Neutrophil (primary cell): ENCODE measurements around the gene SUPT4H1.
"Not testable (repeated sequence)": the region's sequence is repeated elsewhere in the genome, so short reads cannot be mapped to it uniquely, and the experiment has no call there.

Experiments
- H3K27ac ChIP-seq: fragments of 200-600 bp; sonication (generic); 2 replicates; pipeline ENCODE4 v1.5.1; 2016; ENCODE audit warnings: mild to moderate bottlenecking, moderate library complexity
- H3K27me3 ChIP-seq: fragments of 200-600 bp; sonication (generic); 2 replicates; pipeline ENCODE4 v1.6.0; 2016; ENCODE audit warnings: mild to moderate bottlenecking
- H3K36me3 ChIP-seq: fragments of 200-600 bp; sonication (generic); 2 replicates; pipeline ENCODE4 v1.5.1; 2017
- H3K4me1 ChIP-seq, 2 experiments: fragments of 200-600 bp in 1 of 2; sonication (generic) in 1 of 2; 1 replicate in 1 of 2; 2 replicates in 1 of 2; pipeline versions ENCODE4 v1.5.1 to v1.6.1; 2013 to 2016; ENCODE audit warnings: low read depth in 1 of 2, low read length in 1 of 2, mild to moderate bottlenecking in 1 of 2, moderate library complexity in 1 of 2; ENCODE audit not compliant: control insufficient read depth in 1 of 2, insufficient read depth in 1 of 2
- H3K4me3 ChIP-seq, 2 experiments: fragments of 200-600 bp in 1 of 2; sonication (generic) in 1 of 2; 1 replicate in 1 of 2; 2 replicates in 1 of 2; pipeline ENCODE4 v1.5.1; 2013 to 2016; ENCODE audit warnings: low read depth in 1 of 2, low read length in 1 of 2, mild to moderate bottlenecking in 1 of 2, moderate library complexity in 1 of 2
- H3K9me3 ChIP-seq: fragments of 200-600 bp; sonication (generic); 2 replicates; pipeline ENCODE4 v1.5.1; 2016
- TF ChIP-seq, protein P1 (sequence below): fragments of 200-600 bp; sonication (generic); IDR thresholded peaks from 2 replicates; pipeline ENCODE4 v1.5.1; 2016; ENCODE audit warnings: antibody characterized with exemption

Gene SUPT4H1

DNA sequence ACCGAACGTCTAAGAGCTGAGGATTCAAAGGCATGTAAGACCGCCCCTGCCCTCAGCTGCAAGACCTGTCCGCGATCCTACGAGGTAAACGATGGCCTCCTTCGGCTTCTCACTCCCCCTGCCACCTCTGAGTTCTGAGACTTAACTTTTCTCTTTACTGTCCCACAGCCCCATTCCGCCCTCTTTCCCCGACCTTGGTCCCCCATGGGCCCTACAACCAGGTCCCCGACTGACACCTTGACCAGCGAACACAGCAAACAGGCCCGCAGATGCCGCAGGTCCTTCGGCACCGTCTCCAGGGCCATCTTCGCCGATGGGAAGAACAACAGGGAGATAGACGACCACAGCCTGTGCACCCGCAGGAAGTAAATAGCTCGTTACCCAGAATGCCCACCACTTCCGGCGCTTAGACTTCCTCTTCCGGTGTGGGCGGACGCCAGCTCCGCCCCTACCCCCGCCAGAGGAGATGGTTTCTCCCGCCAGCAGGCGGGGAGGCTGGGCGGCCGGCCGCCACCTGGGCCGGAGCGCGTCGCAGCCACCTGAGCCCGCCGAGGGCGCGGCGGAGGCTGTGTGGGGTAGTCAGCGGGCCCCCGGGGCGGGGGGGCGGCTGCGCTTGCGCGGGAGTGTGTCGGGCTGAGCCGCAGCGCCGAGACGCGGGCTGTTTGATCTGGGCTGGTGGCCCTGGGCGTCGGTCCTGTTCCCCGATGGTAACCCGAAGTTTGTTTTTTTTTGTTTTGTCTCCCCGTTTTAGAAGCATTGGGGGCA is at the start of gene SUPT4H1:
Gene SUPT4H1, minus strand, starts transcription at position 371 of the 765 bp plus-strand sequence. Its CDS starts 66 bp downstream, at position 305.
- H3K4me1 ChIP-seq, result peaks cover 43 to 46% of the 10 kb centered on the region in 2 experiments
- no peaks in the 10 kb centered on the region for H3K27me3 ChIP-seq
- H3K36me3 ChIP-seq, result peaks cover 41% of the 10 kb centered on the region
- H3K9me3 ChIP-seq, result no peaks in the 10 kb centered on the region
- peak within 1 kb of the TSS; percentile 83 to 85 for H3K4me3 ChIP-seq
- peak within 1 kb of the TSS; percentile 95 for H3K27ac ChIP-seq
- TF ChIP-seq, protein P1, sequence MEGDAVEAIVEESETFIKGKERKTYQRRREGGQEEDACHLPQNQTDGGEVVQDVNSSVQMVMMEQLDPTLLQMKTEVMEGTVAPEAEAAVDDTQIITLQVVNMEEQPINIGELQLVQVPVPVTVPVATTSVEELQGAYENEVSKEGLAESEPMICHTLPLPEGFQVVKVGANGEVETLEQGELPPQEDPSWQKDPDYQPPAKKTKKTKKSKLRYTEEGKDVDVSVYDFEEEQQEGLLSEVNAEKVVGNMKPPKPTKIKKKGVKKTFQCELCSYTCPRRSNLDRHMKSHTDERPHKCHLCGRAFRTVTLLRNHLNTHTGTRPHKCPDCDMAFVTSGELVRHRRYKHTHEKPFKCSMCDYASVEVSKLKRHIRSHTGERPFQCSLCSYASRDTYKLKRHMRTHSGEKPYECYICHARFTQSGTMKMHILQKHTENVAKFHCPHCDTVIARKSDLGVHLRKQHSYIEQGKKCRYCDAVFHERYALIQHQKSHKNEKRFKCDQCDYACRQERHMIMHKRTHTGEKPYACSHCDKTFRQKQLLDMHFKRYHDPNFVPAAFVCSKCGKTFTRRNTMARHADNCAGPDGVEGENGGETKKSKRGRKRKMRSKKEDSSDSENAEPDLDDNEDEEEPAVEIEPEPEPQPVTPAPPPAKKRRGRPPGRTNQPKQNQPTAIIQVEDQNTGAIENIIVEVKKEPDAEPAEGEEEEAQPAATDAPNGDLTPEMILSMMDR, result peak; percentile 56

DNA sequence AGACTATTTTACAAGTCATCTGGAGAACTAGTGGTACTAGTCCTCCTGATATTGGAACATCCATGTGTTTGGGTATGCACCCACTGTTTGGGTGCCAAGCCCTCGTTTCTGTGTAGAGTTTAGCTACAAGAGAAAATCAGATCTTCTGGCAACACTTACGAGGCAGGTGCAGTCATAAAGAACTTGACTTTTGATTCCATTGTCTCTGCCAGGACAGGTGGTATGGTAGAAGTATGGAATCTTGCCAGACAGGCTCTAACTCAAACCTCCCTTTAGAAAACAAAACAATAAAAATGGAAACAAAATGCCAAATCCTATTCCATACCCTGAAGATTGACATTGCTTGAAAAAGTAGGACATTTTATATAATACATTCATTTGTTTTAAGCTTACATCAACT is 49.3 kb upstream of the SUPT4H1 start:
- no peak overlapping the region for H3K27ac ChIP-seq
- no peaks in the 10 kb centered on the region for H3K36me3 ChIP-seq
- no peak overlapping the region for H3K4me3 ChIP-seq
- TF ChIP-seq, protein P1, result no peak
- H3K9me3 ChIP-seq, result no peaks in the 10 kb centered on the region
- no peaks in the 10 kb centered on the region for H3K4me1 ChIP-seq
- H3K27me3 ChIP-seq, result no peaks in the 10 kb centered on the region

DNA sequence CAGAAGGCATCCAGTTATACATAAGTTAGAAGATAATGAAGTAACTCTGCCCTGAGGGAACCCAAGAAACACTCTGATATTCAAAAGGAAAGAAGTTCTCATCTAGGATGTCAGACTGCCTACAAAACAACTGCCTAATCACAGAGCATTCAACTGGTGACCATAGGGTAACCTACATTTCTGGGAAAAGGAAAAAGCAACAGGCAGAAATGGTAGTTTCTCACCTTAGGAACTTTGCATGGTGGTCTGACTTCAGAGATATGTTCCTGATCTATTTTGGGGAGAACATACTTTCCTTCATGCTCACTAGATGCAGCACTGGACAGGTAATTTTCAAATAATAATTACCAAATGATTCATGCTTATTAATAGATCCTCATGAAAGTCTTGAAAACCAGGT is 48.8 kb upstream of the SUPT4H1 start:
- Histone ChIP-seq H3K27me3 (no peaks in the 10 kb centered on the region), H3K36me3 (no peaks in the 10 kb centered on the region), H3K4me3 (no peak overlapping the region), H3K4me1 (no peaks in the 10 kb centered on the region), H3K27ac (no peak overlapping the region), H3K9me3 (no peaks in the 10 kb centered on the region)
- TF ChIP-seq, protein P1, result no peak

- Histone ChIP-seq H3K9me3 (no peaks in the 10 kb centered on the region), H3K4me1 (no peaks in the 10 kb centered on the region), H3K36me3 (no peaks in the 10 kb centered on the region), H3K27me3 (no peaks in the 10 kb centered on the region), H3K27ac (no peak overlapping the region), H3K4me3 (no peak overlapping the region)
- TF ChIP-seq, protein P1, result no peak
These were observed 48.0 kb upstream of the SUPT4H1 start for GRCh38 chr17:58399974-58400373.

DNA sequence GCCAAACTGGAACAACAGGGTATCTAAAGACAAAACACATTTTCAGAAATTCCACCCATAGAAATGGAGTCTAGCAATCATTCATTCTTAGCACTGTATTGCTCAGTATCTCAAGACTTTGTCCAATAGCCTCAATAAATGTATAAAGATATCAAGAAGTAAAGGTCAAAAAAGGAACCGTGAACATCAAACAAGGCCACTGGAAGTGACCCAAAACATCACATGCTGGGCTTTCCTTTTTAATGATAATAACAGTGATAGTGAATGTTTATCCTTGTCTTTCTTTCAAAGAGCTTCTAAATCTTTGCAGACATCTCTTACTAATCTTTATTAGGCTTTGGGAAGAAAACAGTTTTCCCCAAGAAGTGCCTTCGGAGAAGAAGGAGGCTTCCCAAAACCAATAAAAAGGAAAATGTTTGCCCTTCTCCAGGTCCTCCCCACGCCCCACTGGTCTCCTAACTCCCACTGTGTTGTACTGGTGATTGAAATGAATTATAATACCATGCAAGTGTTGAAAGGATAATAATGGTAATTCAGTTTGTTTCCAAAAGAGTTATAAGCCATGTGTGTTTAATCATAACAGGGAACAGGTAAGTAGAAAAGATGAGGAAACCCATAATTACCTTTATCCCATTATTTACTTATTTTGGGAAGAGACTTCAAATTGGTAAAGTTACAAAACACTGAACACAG is 46.7 kb upstream of the SUPT4H1 start:
- no peaks in the 10 kb centered on the region for H3K4me1 ChIP-seq
- H3K36me3 ChIP-seq, result no peaks in the 10 kb centered on the region
- no peaks in the 10 kb centered on the region for H3K27me3 ChIP-seq
- TF ChIP-seq, protein P1, result no peak
- H3K27ac ChIP-seq, result no peak overlapping the region
- H3K4me3 ChIP-seq, result no peak overlapping the region
- H3K9me3 ChIP-seq, result no peaks in the 10 kb centered on the region

GRCh38 chr17:58397421-58397820 is 45.4 kb upstream of the SUPT4H1 start:
- not testable (repeated sequence) for H3K4me3 ChIP-seq, H3K9me3 ChIP-seq, H3K27me3 ChIP-seq, H3K27ac ChIP-seq, H3K4me1 ChIP-seq, H3K36me3 ChIP-seq
